GM12864 (cell line): ENCODE data around the gene DCTD.

Experiments
- DNase-seq: peaks from one replicate; pipeline ENCODE4 v3.0.0-alpha.2; 2011; ENCODE audit warnings: low read depth
- H3K4me3 ChIP-seq: 2 replicates; pipeline ENCODE4 v1.5.1; 2011; ENCODE audit warnings: mild to moderate bottlenecking, low read depth, low read length, control low read depth
- CTCF ChIP-seq: IDR thresholded peaks from 2 replicates; pipeline ENCODE4 v1.5.1; 2011; ENCODE audit warnings: low read depth, mild to moderate bottlenecking, moderate library complexity, low read length, control low read depth, inconsistent platforms; ENCODE audit errors: missing control alignments

DCTD gene

GRCh38 chr4:182880387-182881356, 36.5 kb downstream of the DCTD start:
- no peak for TF ChIP-seq CTCF
- H3K4me3 ChIP-seq = no peak overlapping the region
- DNase-seq = no peak

- no peak overlapping the region for H3K4me3 ChIP-seq
- no peak for TF ChIP-seq CTCF
Measured at GRCh38 chr4:182879913-182880312, 37.3 kb downstream of the DCTD start.

GRCh38 chr4:182878633-182879495, 38.3 kb downstream of the DCTD start:
- DNase-seq = no peak
- no peak for TF ChIP-seq CTCF
- H3K4me3 ChIP-seq = no peak overlapping the region

More at GRCh38 chr4:182879913-182880312, 37.3 kb downstream of the DCTD start:
- DNase-seq = no peak

GRCh38 chr4:182877326-182877883, 39.8 kb downstream of the DCTD start:
- DNase-seq = no peak
- H3K4me3 ChIP-seq = no peak overlapping the region
- TF ChIP-seq CTCF = peak; percentile 8

- DNase-seq = no peak
- no peak overlapping the region for H3K4me3 ChIP-seq
- no peak for TF ChIP-seq CTCF
Measured at GRCh38 chr4:182876427-182876826, 40.8 kb downstream of the DCTD start.

- H3K4me3 ChIP-seq = no peak overlapping the region
- TF ChIP-seq CTCF = no peak
- DNase-seq = no peak
Measured at GRCh38 chr4:182875453-182876405, 41.5 kb downstream of the DCTD start.
